Measurements from ENCODE around the gene NIPAL1.

DNA sequence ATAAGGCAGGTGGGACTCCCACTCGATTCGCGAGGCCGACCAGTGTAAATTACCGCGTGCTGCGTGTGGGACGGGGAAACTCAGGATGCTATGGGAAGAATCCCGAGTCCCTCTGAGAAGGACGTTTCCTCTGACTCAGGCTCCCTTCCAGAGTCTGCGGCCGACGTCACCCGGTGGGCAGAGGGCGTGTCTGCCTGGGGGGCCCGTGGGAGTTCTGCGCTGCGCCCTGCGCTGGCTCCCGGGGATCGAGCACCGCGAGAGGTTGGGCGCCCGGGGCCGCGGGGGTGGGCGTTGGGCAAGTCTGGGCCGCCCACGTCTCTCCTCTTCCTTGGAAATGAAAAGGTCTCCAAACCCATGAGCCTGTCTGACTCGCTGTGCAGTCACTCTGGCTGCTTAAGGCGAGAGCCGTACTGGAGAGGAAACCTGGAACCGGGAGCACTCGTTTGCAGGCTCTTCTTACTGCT, 568 bp downstream of the NIPAL1 start:
- TF ChIP-seq EZH2phosphoT487 (IDR thresholded peaks at IDR 0.05; ENCODE audit: insufficient read depth, low read depth) (no peak), EZH2 (IDR thresholded peaks at IDR 0.05; ENCODE audit: insufficient read depth, poor library complexity, severe bottlenecking) (no peak)
